Ovary (tissue), 9 donors: Measurements from ENCODE around the gene RNF151. TPM values are rescaled to one million over a fixed set of nuclear protein-coding genes. Genes with fewer than 3 reads are reported as not detected.

Experiments
- DNase-seq, 5 donors: peaks; one replicate each; pipeline ENCODE4 v3.0.0-alpha.2; 2019 to 2020
- H3K27ac ChIP-seq, 2 donors: fragments of 200-600 bp; one replicate each; pipeline versions ENCODE4 v1.5.1 to v1.8.0; 2019 to 2022
- H3K27me3 ChIP-seq: fragments of 200-600 bp; one replicate; pipeline ENCODE4 v1.8.0; 2022
- H3K36me3 ChIP-seq: fragments of 200-600 bp; sonication (generic); one replicate; pipeline ENCODE4 v1.5.1; 2019
- H3K4me1 ChIP-seq: one replicate; pipeline ENCODE4 v1.8.1; 2013; ENCODE audit warnings: mild to moderate bottlenecking, moderate library complexity; ENCODE audit not compliant: insufficient read depth
- H3K4me3 ChIP-seq: fragments of 200-600 bp; sonication (generic); one replicate; pipeline ENCODE4 v1.5.1; 2017
- H3K9me3 ChIP-seq, 2 donors: fragments of 200-600 bp in 1 of 2; sonication (generic) in 1 of 2; one replicate each; pipeline versions ENCODE4 v1.5.1 to v1.8.1; 2013 to 2019; ENCODE audit warnings: mild to moderate bottlenecking in 1 of 2, moderate library complexity in 1 of 2
- EP300 ChIP-seq: sonication (generic); formaldehyde crosslinking; IDR thresholded peaks from one replicate; pipeline ENCODE4 v1.6.1; 2017; ENCODE audit warnings: antibody characterized with exemption
- POLR2A ChIP-seq: fragments of 450-650 bp; IDR thresholded peaks from one replicate; pipeline ENCODE4 v1.6.1; 2017; ENCODE audit warnings: antibody characterized with exemption, mild to moderate bottlenecking, moderate library complexity
- WGBS, 3 donors: extraction: QIAGEN DNeasy Blood & Tissue Kit in 1 of 3; methylation state at CpG; one replicate each; pipeline versions ENCODE4 v1.1.5 to v1.1.7; 2013 to 2017; 5-methylcytosine and 5-hydroxymethylcytosine counted together
- intact Hi-C, 4 donors: fragments of 100-400 bp; cut with DNase I; formaldehyde crosslinking; loops; one replicate each; pipeline versions ENCODE4 v1.11.0 to v1.15.1; 2022 to 2023
- polyA plus RNA-seq, 2 donors: library from polyadenylated mRNA; stranded (reverse); fragments of 200-250 nt in 1 of 2; fragments of 350-450 nt in 1 of 2; fragmentation: Illumina TruSeq in 1 of 2; extraction: RNeasy Lipid Tissue Mini Kit (QIAGEN cat#74804) in 1 of 2; gene quantifications; one replicate each; pipeline ENCODE4 v1.2.3, GENCODE V29; 2013 to 2014
- total RNA-seq, 7 donors: library from RNA; depleted of rRNA in 2 of 7; stranded (reverse); fragments of >200 nt in 2 of 7; fragmentation: NEBNext Ultra II Directional in 3 of 7; extraction: Animal tissue kit (Norgen Biotek cat#: 25700) in 3 of 7; gene quantifications; one replicate each; pipeline versions ENCODE4 v1.1.0 to v1.2.4, GENCODE V29; 2016 to 2023
- TF ChIP-seq, protein P1 (sequence below), 3 donors: fragments of 450-650 bp in 2 of 3; fragments of 200-600 bp in 1 of 3; IDR thresholded peaks; one replicate each; pipeline versions ENCODE4 v1.5.1 to v1.8.0; 2016 to 2022; ENCODE audit warnings: antibody characterized with exemption in 3 of 3, mild to moderate bottlenecking in 1 of 3
- donor health status: DM: no; HTN: no; CAD: no; lungs with moderate emphysema.
- donor health status: DM: no; HTN: no; CAD: no.
- donor health status: Bipolar disorder and iron deficiency.
- donor health status: DM: yes; HTN: yes; CAD: no.
- donor health status: DM: no; HTN: no; CAD: no.
- donor health status: DM: yes; HTN: yes; CAD: no.

Gene RNF151
- total and polyA plus RNA-seq, 9 donors, result 0.32 TPM; not detected in 8

DNA sequence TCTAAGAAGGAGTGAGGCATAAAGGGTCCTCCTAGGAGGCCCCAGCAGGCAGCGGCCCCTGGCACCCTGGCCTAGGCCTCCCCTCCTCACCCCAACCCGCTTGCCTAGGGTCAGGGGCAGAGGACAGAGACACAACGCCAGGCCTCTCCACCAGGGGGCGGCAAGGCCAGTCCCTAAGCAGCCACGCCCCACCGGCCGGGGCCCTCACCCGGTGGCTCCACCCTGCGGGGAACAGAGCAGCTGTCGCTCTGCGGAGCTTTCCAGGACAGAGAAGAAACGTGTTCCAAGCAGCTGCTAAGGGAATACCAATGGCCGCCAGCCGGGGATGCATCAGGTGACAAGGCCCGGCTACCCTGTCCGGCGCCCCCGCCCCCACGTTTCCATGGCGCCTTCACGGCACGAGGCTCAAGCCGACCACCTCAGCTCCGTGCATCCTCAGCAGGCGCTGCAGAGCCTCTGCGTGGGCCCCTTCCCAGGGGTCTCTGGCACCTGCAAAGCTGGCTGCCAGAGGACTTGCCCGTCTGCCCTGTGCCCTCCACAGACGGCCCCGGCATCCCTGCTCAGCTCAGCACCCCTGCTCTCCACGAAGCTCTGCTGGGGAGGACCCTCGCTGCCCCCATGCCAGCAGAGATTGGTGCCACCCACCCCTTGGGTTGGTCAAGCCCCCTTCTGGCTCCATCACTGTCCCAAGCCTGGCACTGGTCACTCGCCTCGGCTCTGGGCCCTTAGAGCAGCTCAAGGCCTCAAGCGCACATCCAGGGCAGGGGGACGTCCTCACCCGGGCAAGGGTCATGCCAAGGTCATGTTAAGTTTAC is 37.4 kb downstream of the RNF151 start:
- intact Hi-C loops, result no loop called here
- no peaks in the 10 kb centered on the region for H3K27me3 ChIP-seq
- no peak for TF ChIP-seq EP300
- TF ChIP-seq, protein P1, sequence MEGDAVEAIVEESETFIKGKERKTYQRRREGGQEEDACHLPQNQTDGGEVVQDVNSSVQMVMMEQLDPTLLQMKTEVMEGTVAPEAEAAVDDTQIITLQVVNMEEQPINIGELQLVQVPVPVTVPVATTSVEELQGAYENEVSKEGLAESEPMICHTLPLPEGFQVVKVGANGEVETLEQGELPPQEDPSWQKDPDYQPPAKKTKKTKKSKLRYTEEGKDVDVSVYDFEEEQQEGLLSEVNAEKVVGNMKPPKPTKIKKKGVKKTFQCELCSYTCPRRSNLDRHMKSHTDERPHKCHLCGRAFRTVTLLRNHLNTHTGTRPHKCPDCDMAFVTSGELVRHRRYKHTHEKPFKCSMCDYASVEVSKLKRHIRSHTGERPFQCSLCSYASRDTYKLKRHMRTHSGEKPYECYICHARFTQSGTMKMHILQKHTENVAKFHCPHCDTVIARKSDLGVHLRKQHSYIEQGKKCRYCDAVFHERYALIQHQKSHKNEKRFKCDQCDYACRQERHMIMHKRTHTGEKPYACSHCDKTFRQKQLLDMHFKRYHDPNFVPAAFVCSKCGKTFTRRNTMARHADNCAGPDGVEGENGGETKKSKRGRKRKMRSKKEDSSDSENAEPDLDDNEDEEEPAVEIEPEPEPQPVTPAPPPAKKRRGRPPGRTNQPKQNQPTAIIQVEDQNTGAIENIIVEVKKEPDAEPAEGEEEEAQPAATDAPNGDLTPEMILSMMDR (IDR thresholded peaks at IDR 0.05), result peak; percentile 57 to 71 (median 60)
- no peaks in the 10 kb centered on the region for H3K36me3 ChIP-seq
- 27 to 40% (median 32%) methylated on average over 28 to 36 of the region's 36 CpGs for WGBS, 3 donors
- no peaks in the 10 kb centered on the region for H3K9me3 ChIP-seq
- DNase-seq, result peak; percentile 66 to 84 (median 77)
- no peak overlapping the region for H3K4me3 ChIP-seq
- H3K27ac ChIP-seq, result no peak overlapping the region
- H3K4me1 ChIP-seq, result peaks cover 19% of the 10 kb centered on the region

GRCh38 chr16:2004795-2005517 is 38.3 kb downstream of the RNF151 start:
- H3K9me3 ChIP-seq, result no peaks in the 10 kb centered on the region
- no peaks in the 10 kb centered on the region for H3K36me3 ChIP-seq
- intact Hi-C loops, result no loop called here
- H3K27me3 ChIP-seq, result no peaks in the 10 kb centered on the region
- peaks cover 20% of the 10 kb centered on the region for H3K4me1 ChIP-seq
- WGBS, 3 donors, result 73 to 80% (median 77%) methylated on average over 34 of the region's 34 CpGs
- no peak overlapping the region for H3K4me3 ChIP-seq
- H3K27ac ChIP-seq, result no peak overlapping the region
- peak in 2 of 5 donors; percentile 36 to 46 for DNase-seq
- TF ChIP-seq POLR2A, result no peak

- WGBS, 3 donors, result 73 to 82% (median 76%) methylated on average over 20 to 21 of the region's 21 CpGs
- Histone ChIP-seq H3K4me1 (peaks cover 26% of the 10 kb centered on the region), H3K27me3 (no peaks in the 10 kb centered on the region), H3K4me3 (no peak overlapping the region), H3K27ac (no peak overlapping the region), H3K9me3 (no peaks in the 10 kb centered on the region), H3K36me3 (no peaks in the 10 kb centered on the region)
- TF ChIP-seq, protein P1 (IDR thresholded peaks at IDR 0.05), result no peak
- TF ChIP-seq POLR2A (no peak), EP300 (no peak)
- peak in 2 of 5 donors; percentile 31 to 47 for DNase-seq
- intact Hi-C loops, result no loop called here
Observed at GRCh38 chr16:2005646-2006045, 39.0 kb downstream of the RNF151 start.

GRCh38 chr16:2006317-2006716 is 39.7 kb downstream of the RNF151 start:
- Histone ChIP-seq H3K9me3 (no peaks in the 10 kb centered on the region), H3K4me3 (no peak overlapping the region), H3K4me1 (peaks cover 26% of the 10 kb centered on the region), H3K27me3 (no peaks in the 10 kb centered on the region), H3K36me3 (no peaks in the 10 kb centered on the region), H3K27ac (no peak overlapping the region)
- intact Hi-C loops, result no loop called here
- DNase-seq, result peak in 1 of 5 donors; percentile 26
- WGBS, 3 donors, result 81 to 93% (median 92%) methylated on average over 8 of the region's 8 CpGs
- TF ChIP-seq, protein P1 (IDR thresholded peaks at IDR 0.05), result no peak
- TF ChIP-seq POLR2A (no peak), EP300 (no peak)
